A549 (cell line): Measurements from ENCODE around the gene AP4S1. TPM values are rescaled to one million over a fixed set of nuclear protein-coding genes. Genes with fewer than 3 reads are reported as not detected.

Source experiments
- ATAC-seq, 2 experiments: fragments of 200-7000 bp in 1 of 2; fragments of >200 bp in 1 of 2; cut with Nextera tagmentation in 1 of 2; cut with Tn5 transposase in 1 of 2; 3 replicates each; pipeline versions ENCODE4 v1.8.0 to v1.9.1; 2018 to 2020; ENCODE audit warnings: mild to moderate bottlenecking in 1 of 2, moderate library complexity in 1 of 2
- CTCF ChIA-PET: fragments of 300-600 bp; sonication (Branson Sonifier 250); formaldehyde crosslinking; extraction: SDS; loops from one replicate; lab custom pipeline; 2021; ENCODE audit warnings: antibody characterized with exemption, inconsistent platforms; lab: Yijun Ruan, JAX
- POLR2A ChIA-PET: fragments of 350-600 bp; formaldehyde crosslinking; extraction: SDS; loops from one replicate; lab custom pipeline; 2021; ENCODE audit warnings: antibody characterized with exemption, inconsistent platforms; lab: Yijun Ruan, JAX
- DNase-seq, 2 experiments: peaks; one replicate each; pipeline versions ENCODE4 v3.0.0 to v3.0.0-alpha.2; 2011 to 2016; ENCODE audit warnings: low read depth in 1 of 2, low spot score in 1 of 2
- FAIRE-seq: peaks from 2 replicates; lab custom pipeline; 2011; peaks lifted over from hg19 to GRCh38; lab: Jason Lieb, UNC
- H3K27ac ChIP-seq, 2 experiments: fragments of >200 bp; sonication (Bioruptor Twin); formaldehyde crosslinking; 3 replicates each; pipeline ENCODE4 v1.5.1; 2016 to 2017
- H3K4me1 ChIP-seq: fragments of >200 bp; sonication (Bioruptor Twin); formaldehyde crosslinking; 3 replicates; pipeline ENCODE4 v1.6.1; 2016
- H3K4me2 ChIP-seq: fragments of >200 bp; sonication (Bioruptor Twin); formaldehyde crosslinking; 3 replicates; pipeline ENCODE4 v1.6.1; 2016
- H3K4me3 ChIP-seq: fragments of >200 bp; sonication (Bioruptor Twin); formaldehyde crosslinking; 3 replicates; pipeline ENCODE4 v1.5.1; 2016
- H3K9me3 ChIP-seq: fragments of >200 bp; sonication (Bioruptor Twin); formaldehyde crosslinking; 3 replicates; pipeline ENCODE4 v1.6.1; 2016
- CBX2 ChIP-seq: fragments of 200-600 bp; sonication (generic); IDR thresholded peaks from 2 replicates; pipeline ENCODE4 v1.6.1; 2016; ENCODE audit warnings: low read depth, mild to moderate bottlenecking, borderline replicate concordance
- CBX8 ChIP-seq: fragments of 200-600 bp; sonication (generic); IDR thresholded peaks from 2 replicates; pipeline ENCODE4 v1.6.1; 2016
- CEBPB ChIP-seq, 2 experiments: fragments of >200 bp in 1 of 2; sonication (Bioruptor Twin) in 1 of 2; formaldehyde crosslinking in 1 of 2; IDR thresholded peaks; 2 replicates each; pipeline ENCODE4 v1.6.1; 2012 to 2016
- CHD2 ChIP-seq: fragments of 150-350 bp; IDR thresholded peaks from 2 replicates; pipeline ENCODE4 v1.6.1; 2014; ENCODE audit warnings: low read length; ENCODE audit not compliant: partially characterized antibody
- EHF ChIP-seq: fragments of 250-450 bp; sonication (Bioruptor Pico); IDR thresholded peaks from 2 replicates; pipeline ENCODE4 v1.5.0; 2020; ENCODE audit warnings: mild to moderate bottlenecking
- EHMT2 ChIP-seq: fragments of 200-600 bp; sonication (generic); IDR thresholded peaks from 2 replicates; pipeline ENCODE4 v1.6.1; 2016; ENCODE audit warnings: antibody characterized with exemption, low read depth, mild to moderate bottlenecking, moderate library complexity
- ELK1 ChIP-seq: fragments of 150-350 bp; IDR thresholded peaks from 2 replicates; pipeline ENCODE4 v1.6.1; 2014; ENCODE audit warnings: low read depth, mild to moderate bottlenecking, low read length
- FOXS1 ChIP-seq: fragments of 250-450 bp; sonication (Bioruptor Pico); IDR thresholded peaks from 2 replicates; pipeline ENCODE4 v1.5.0; 2020; ENCODE audit warnings: mild to moderate bottlenecking, moderate library complexity
- HDAC2 ChIP-seq: fragments of 200-600 bp; sonication (generic); IDR thresholded peaks from 2 replicates; pipeline ENCODE4 v1.6.1; 2016
- HEYL ChIP-seq: fragments of 250-450 bp; sonication (Bioruptor Pico); IDR thresholded peaks from 2 replicates; pipeline ENCODE4 v1.8.0; 2021; ENCODE audit warnings: mild to moderate bottlenecking, moderate library complexity
- MAFK ChIP-seq: fragments of 450-650 bp; IDR thresholded peaks from 2 replicates; pipeline ENCODE4 v1.6.1; 2014; ENCODE audit not compliant: partially characterized antibody
- MAX ChIP-seq: IDR thresholded peaks from 2 replicates; pipeline ENCODE4 v1.6.1; 2012
- MYC ChIP-seq: IDR thresholded peaks from 2 replicates; pipeline ENCODE4 v1.6.1; 2012; ENCODE audit warnings: mild to moderate bottlenecking, inconsistent platforms, low read length, improper control_type of control experiment, borderline replicate concordance
- NFE2L2 ChIP-seq: fragments of 150-350 bp; conservative IDR thresholded peaks from 2 replicates; pipeline ENCODE4 v1.6.1; 2014; ENCODE audit warnings: low read length
- NPAS2 ChIP-seq: fragments of 250-450 bp; sonication (Bioruptor Pico); IDR thresholded peaks from 2 replicates; pipeline ENCODE4 v1.8.0; 2022; ENCODE audit warnings: mild to moderate bottlenecking, moderate library complexity, borderline replicate concordance
- POLR2A ChIP-seq: IDR thresholded peaks from 2 replicates; pipeline ENCODE4 v1.6.1; 2012; ENCODE audit warnings: mild to moderate bottlenecking, low read length
- RAD21 ChIP-seq, 2 experiments: fragments of >200 bp in 1 of 2; sonication (Bioruptor Twin) in 1 of 2; formaldehyde crosslinking in 1 of 2; IDR thresholded peaks in 1 of 2; conservative IDR thresholded peaks in 1 of 2; 2 replicates in 1 of 2; 3 replicates in 1 of 2; pipeline ENCODE4 v1.6.1; 2012 to 2018; ENCODE audit warnings: inconsistent platforms in 1 of 2
- REST ChIP-seq: fragments of 200-600 bp; sonication (generic); IDR thresholded peaks from 2 replicates; pipeline ENCODE4 v1.6.1; 2016; ENCODE audit warnings: antibody characterized with exemption, mild to moderate bottlenecking, moderate library complexity
- RFX5 ChIP-seq: fragments of 450-650 bp; IDR thresholded peaks from 2 replicates; pipeline ENCODE4 v1.7.1; 2014; ENCODE audit warnings: antibody characterized with exemption, mild to moderate bottlenecking, moderate library complexity
- SREBF2 ChIP-seq: fragments of 450-650 bp; IDR thresholded peaks from 2 replicates; pipeline ENCODE4 v1.6.1; 2014; ENCODE audit warnings: mild to moderate bottlenecking, moderate library complexity
- TFCP2L1 ChIP-seq: fragments of 250-450 bp; sonication (Bioruptor Pico); IDR thresholded peaks from 2 replicates; pipeline ENCODE4 v1.5.0; 2021; ENCODE audit warnings: mild to moderate bottlenecking
- TP53 ChIP-seq: fragments of 250-450 bp; sonication (Bioruptor Pico); IDR thresholded peaks from 2 replicates; pipeline ENCODE4 v1.5.0; 2021; ENCODE audit warnings: mild to moderate bottlenecking, moderate library complexity
- USF2 ChIP-seq: fragments of 450-650 bp; IDR thresholded peaks from 2 replicates; pipeline ENCODE4 v1.6.1; 2014; ENCODE audit warnings: antibody characterized with exemption
- ZSCAN20 ChIP-seq: fragments of 250-450 bp; sonication (Bioruptor Pico); IDR thresholded peaks from 2 replicates; pipeline ENCODE4 v1.8.0; 2022; ENCODE audit warnings: mild to moderate bottlenecking, moderate library complexity
- WGBS: methylation state at CpG from one replicate; pipeline ENCODE4 v1.1.6; 2017; ENCODE audit errors: missing lambda C conversion rate; 5-methylcytosine and 5-hydroxymethylcytosine counted together
- polyA plus RNA-seq, 4 experiments: library from polyadenylated mRNA; depleted of rRNA in 3 of 4; stranded (reverse); fragments of >200 nt; fragmentation: RNase III in 1 of 4; extraction: RNeasy Plus Mini Kit Qiagen cat#74134 plus additional on column Dnase treatment in 1 of 4; gene quantifications; 2 replicates in 3 of 4; 3 replicates in 1 of 4; pipeline ENCODE4 v1.2.3, GENCODE V29; 2011 to 2017

The AP4S1 gene
- polyA plus RNA-seq, 2 of the 4 experiments (the other 2 are of a cell fraction), result 12.4 to 13.4 TPM

GRCh38 chr14:30998100-30998706, 27.2 kb upstream of the AP4S1 start:
- Histone ChIP-seq H3K4me1 (peaks cover 29% of the 10 kb centered on the region), H3K4me3 (no peak overlapping the region), H3K9me3 (peaks cover 16% of the 10 kb centered on the region), H3K4me2 (no peak overlapping the region), H3K27ac (no peak overlapping the region)
- no peak for FAIRE-seq
- no peak for ATAC-seq
- DNase-seq, result no peak
- 88% methylated on average over 1 of the region's 1 CpG for WGBS
- ChIA-PET CTCF (interaction anchor here (1.1 to 1.5 kb wide), 2 partner anchors 18 to 35 kb away, joined by 3 to 5 read pairs; no protein-coding TSS in a partner anchor), POLR2A (no interaction called here)
- TF ChIP-seq ELK1 (no peak), CBX2 (no peak), REST (no peak), RAD21 (conservative IDR thresholded peaks at IDR 0.05 in 1 of 2, IDR thresholded peaks at IDR 0.05 in 1 of 2) (no peak), SREBF2 (no peak), MYC (no peak), USF2 (no peak), NFE2L2 (no peak), EHF (CRISPR knock-in tag) (no peak), POLR2A (no peak), CEBPB (IDR thresholded peaks at IDR 0.05) (no peak)

GRCh38 chr14:30999038-30999773, 26.2 kb upstream of the AP4S1 start:
- WGBS, result 93% methylated on average over 6 of the region's 6 CpGs
- no peak for FAIRE-seq
- no peak for TF ChIP-seq HEYL (CRISPR knock-in tag)
- TF ChIP-seq CEBPB (IDR thresholded peaks at IDR 0.05), result no peak
- TF ChIP-seq, all 56 proteins: peak for 0
- CTCF ChIA-PET, result no interaction called here
- H3K9me3 ChIP-seq, result peaks cover 16% of the 10 kb centered on the region
- no peak for ATAC-seq
- DNase-seq, result no peak
- peaks cover 27% of the 10 kb centered on the region for H3K4me1 ChIP-seq
- POLR2A ChIA-PET, result no interaction called here
- H3K4me3 ChIP-seq, result no peak overlapping the region
- H3K4me2 ChIP-seq, result no peak overlapping the region
- no peak overlapping the region for H3K27ac ChIP-seq

GRCh38 chr14:31000629-31001338, 24.7 kb upstream of the AP4S1 start:
- ATAC-seq, result no peak
- FAIRE-seq, result no peak
- 63% methylated on average over 3 of the region's 3 CpGs for WGBS
- no peak overlapping the region for H3K27ac ChIP-seq
- H3K9me3 ChIP-seq, result peaks cover 16% of the 10 kb centered on the region
- no peak overlapping the region for H3K4me3 ChIP-seq
- ChIA-PET POLR2A (no interaction called here), CTCF (interaction anchor here (0.6 kb wide), 1 partner anchor 21 kb away, joined by 5 read pairs; no protein-coding TSS in a partner anchor)
- no peak for DNase-seq
- H3K4me2 ChIP-seq, result no peak overlapping the region
- H3K4me1 ChIP-seq, result peaks cover 12% of the 10 kb centered on the region
- TF ChIP-seq ZSCAN20 (CRISPR knock-in tag), result no peak
- no peak for TF ChIP-seq RFX5
- TF ChIP-seq NPAS2 (CRISPR knock-in tag), result no peak
- no peak for TF ChIP-seq MAX
- TF ChIP-seq EHMT2, result no peak
- TF ChIP-seq CBX8, result no peak
- no peak for TF ChIP-seq TFCP2L1 (CRISPR knock-in tag)
- TF ChIP-seq CHD2, result no peak
- no peak for TF ChIP-seq TP53 (CRISPR knock-in tag)
- TF ChIP-seq MAFK, result no peak
- TF ChIP-seq MYC, result no peak
- TF ChIP-seq HDAC2, result no peak
- no peak for TF ChIP-seq HEYL (CRISPR knock-in tag)
- no peak for TF ChIP-seq FOXS1
